Forelimb muscle (tissue), 1 donor: ENCODE data around the gene MRPS18A. TPM values are rescaled to one million over a fixed set of nuclear protein-coding genes. Genes with fewer than 3 reads are reported as not detected.
"Not testable (repeated sequence)": the region's sequence is repeated elsewhere in the genome, so short reads cannot be mapped to it uniquely, and the experiment has no call there.

Experiments used
- DNase-seq: peaks from one replicate; pipeline ENCODE4 v3.0.0-alpha.2; 2013; ENCODE audit warnings: low read depth
- polyA plus RNA-seq: library from polyadenylated mRNA; unstranded; fragments of 120-200 nt; gene quantifications from one replicate; pipeline ENCODE4 v1.2.1, GENCODE V29; 2013; ENCODE audit not compliant: insufficient read length

The MRPS18A gene
- polyA plus RNA-seq, 1 donor = 30.4 TPM

DNA sequence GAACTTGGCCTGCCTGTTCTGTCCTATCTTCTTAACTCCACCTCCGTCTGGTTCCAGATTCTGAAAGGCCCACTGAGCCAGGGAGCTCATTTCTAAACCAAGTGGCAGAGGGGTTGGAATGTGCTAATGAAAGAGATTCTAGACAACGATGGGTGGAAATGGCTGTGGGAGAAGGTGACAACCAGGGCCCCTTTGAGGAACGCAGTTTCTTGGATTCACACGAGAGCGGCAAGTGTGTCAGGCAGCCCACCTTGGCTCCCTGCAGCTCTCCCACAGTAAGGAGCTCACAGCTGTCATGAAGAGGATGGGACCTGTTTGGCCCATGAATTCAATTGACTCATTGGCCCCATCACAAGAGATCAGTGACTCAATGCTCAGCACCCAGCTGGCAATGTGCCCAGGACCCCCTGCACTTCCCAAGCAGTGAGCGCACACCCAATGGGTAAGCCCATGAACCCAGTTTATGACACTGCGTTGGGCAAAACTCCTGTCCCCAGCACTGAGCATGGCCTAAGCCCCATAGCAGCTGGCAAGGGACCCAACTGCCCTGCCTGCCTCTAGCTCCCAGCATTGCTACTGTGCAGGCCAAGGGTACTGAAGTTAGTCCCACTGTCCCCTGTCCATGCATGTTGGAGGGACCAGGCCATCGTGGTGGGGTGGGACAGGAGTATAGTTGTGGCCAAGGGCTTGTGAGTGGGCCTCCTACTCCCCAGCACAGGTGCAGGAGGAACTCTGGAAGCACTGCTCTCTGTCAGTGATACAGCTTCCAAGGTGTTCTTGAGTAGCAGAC is 16.4 kb downstream of the MRPS18A start:
- no peak for DNase-seq

GRCh38 chr6:43670623-43670986 is 17.0 kb downstream of the MRPS18A start:
- no peak for DNase-seq

GRCh38 chr6:43669922-43670622 is 17.5 kb downstream of the MRPS18A start:
- no peak for DNase-seq

GRCh38 chr6:43669050-43669921 is 18.3 kb downstream of the MRPS18A start:
- DNase-seq = no peak

DNA sequence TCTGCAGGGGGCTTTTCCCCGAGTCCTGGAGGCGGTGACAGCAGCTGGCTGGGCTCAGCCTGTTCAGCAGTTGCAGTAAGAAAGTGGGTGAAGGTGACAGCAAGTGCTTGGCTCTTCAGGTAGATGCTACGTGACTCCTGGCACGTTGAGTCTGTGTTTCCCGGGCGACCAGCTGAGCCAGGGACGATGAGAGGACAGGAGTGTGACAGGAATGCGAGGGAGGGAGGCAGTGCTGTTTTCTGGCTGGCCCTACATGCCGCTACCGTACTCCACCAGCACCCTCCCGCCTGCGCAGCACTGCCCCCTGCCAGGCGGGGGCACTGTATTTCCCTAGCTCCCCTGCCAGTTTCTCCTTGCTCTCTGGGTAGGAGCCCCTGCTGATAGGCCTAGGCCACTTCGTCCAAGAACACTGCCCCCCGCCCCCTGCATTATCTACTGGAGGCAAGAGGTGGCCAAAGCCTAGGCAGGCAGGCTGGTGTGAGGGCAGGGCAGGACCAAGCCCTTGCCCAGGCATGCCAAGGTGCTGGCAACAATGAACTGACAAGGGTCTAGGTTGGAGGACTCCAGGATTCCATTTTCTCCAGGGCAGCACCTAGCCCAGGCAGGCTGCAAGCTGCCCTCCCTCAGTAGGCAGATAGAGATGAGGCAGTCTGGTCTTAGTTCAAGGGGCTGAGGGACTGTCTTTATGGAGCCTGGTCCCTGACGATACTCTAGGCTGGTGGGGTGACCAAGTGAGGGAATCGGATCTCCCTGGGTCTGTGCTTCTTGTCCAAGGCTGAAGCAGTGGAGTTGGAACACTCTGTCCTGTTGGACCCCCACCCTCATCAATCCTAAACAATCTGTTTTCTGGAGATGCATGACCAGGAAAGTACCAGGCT is 19.2 kb downstream of the MRPS18A start:
- DNase-seq = no peak

DNA sequence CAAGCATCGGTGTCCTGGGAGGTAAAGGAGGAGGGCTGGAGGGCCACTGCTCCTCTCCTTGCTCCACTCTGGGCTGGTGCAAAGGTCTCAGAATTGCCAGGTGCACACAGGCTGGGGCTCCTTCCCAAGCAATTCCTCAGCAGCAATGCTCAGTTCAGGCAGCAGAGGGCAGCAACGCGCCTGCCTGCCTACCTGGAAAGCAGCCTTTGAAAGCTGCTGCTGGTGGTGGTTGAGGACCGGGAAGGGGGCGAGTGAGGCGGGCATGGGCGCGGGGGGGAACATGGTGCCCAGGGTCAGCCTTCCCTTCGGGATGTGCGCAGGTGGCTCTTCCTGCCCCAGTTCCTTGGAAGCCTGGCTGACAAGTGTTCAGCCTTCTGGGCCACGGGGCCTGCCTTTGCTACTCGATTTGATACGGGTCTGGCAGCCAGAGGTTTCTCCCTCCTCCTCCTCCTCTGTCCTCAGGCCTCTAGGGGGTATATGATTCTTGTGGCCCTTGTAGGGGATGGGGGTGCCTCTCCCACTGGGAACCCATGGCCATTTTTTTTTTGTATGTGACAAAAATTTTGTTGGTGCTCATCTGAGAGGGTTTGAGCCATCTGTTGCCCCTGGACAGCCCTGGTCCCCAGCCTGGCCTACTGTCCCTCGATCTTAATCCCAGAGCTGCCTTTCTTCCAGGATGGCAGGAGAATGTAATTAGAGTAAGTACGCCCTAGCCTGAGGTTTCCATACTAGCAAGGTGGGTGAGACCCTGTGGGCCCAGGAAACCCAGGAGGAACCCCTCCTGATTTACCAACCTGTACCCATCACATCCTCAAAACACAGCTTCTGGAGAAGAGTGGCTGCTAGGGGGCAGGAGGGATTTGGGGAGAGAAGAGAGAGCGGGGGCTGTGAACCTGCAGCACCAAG is 20.1 kb downstream of the MRPS18A start:
- DNase-seq = no peak

- no peak for DNase-seq
These were observed 21.2 kb downstream of the MRPS18A start for GRCh38 chr6:43666196-43666920.

- no peak for DNase-seq
These were observed 22.2 kb downstream of the MRPS18A start for GRCh38 chr6:43665376-43665775.

DNA sequence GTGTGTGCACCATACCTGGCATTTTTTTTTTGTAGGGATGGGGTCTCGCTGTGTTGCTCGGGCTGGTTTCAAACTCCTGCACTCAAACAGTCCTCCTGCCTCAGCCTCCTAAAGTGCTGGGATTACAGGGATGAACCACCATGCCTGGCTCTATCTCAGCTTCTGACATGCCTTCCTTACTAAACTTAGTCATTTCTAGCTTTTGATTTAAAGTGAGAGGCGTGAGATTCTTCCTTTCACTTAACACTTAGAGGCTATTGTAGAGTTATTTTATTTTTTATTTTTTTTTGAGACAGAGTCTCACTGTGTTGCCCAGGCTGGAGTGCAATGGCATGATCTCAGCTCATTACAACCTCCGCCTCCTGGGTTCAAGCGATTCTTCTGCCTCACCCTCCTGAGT is 24.6 kb downstream of the MRPS18A start:
- DNase-seq = not testable (repeated sequence)

GRCh38 chr6:43658161-43658560 is 29.4 kb downstream of the MRPS18A start:
- DNase-seq = no peak

DNA sequence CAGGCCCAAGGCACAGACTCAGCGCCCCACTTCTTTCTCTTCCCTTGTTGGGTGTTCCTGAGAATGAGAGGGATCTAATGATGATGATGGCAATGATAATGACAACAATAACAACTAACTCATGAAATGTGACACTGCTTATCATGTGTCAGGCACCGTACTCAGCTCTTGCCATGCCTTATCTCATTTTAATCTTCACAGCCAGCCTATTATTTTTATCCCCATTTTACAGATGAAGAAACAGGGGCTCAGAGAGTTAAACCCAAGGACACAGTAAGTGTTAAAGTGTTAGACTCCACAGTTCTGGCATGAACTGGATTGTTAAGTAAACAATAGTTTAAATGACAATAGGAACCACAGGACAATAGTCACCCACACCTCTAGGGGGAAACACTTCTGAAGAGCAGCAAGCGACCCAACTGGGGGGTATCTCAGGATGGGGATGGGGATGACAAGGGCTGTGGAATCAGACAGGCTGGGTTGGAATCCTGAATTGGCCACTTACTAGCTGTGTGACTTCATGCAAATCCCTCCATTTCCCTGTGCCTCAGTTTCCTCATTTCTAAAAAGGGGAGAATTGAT is 30.3 kb downstream of the MRPS18A start:
- no peak for DNase-seq

DNA sequence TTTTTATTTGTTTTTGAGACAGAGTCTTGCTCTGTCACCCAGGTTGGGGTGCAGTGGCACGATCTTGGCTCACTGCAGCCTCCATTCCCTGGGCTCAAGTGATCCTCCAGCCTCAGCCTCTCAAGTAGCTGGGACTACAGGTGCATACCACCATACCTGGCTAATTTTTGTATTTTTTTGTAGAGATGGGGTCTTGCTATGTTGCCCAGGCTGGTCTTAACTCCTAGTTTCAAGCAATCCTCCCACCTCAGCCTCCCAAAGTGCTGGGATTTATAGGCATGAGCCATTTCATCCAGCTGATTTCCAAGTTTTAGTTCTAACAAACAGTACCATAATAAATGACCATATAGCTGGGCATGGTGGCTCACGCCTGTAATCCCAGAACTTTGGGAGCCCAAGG is 34.8 kb downstream of the MRPS18A start:
- DNase-seq = not testable (repeated sequence)

GRCh38 chr6:43648248-43648647 is 39.3 kb downstream of the MRPS18A start:
- DNase-seq = no peak

DNA sequence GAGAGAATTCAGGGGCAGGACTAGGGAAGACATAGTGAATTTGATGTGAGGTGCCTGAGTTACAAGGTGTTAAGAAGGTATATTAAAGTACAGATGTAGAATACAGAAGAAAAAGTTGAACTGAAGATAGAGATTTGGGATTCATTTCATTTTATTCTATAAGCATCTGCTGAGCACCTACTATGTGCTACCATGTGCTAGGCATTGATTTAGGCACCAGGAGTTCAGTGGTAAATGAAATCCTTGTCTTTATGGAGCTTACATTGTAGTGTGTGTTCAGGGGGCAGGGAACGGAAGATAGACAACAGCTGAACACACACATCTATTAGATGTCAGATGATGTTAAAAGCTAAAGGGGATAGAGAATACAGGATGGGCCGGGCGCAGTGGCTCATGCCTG is 40.0 kb downstream of the MRPS18A start:
- DNase-seq = no peak

GRCh38 chr6:43645613-43645964 is 42.0 kb downstream of the MRPS18A start:
- no peak for DNase-seq

DNA sequence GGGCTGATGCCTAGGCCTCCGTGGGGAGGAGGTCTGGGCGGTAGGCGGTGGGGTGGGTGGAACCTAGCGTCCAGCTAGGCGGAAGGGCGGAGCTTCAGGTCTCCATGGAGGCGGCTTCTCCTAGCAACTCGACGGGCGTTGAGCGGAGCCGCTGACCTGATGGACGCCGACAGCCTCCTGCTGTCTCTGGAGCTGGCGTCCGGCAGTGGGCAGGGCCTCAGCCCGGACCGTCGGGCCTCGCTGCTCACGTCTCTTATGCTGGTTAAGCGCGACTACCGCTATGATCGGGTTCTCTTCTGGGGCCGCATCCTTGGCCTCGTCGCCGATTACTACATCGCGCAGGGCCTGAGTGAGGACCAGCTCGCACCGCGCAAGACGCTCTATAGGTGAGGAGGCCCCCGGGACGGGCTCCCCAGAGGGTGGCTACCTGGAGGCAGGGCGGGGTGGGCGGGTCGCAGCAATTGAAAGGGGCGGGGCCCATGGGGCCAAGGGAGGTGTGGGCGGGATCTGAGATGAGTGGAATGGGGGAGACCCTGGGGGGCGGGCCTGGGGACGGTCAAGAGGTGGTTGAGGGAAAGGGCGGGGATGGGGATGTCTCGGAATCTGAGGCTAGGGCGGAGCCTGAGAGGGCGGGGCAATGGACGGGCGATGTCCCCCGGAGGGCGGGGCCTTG is 42.5 kb downstream of the MRPS18A start, which contains the start of gene RSPH9:
Gene RSPH9 (plus strand): TSS at position 97 of the 673 bp plus-strand sequence. CDS start 63 bp downstream, at position 160.
- no peak for DNase-seq

GRCh38 chr6:43639984-43640800 is 47.4 kb downstream of the MRPS18A start:
- no peak for DNase-seq

DNA sequence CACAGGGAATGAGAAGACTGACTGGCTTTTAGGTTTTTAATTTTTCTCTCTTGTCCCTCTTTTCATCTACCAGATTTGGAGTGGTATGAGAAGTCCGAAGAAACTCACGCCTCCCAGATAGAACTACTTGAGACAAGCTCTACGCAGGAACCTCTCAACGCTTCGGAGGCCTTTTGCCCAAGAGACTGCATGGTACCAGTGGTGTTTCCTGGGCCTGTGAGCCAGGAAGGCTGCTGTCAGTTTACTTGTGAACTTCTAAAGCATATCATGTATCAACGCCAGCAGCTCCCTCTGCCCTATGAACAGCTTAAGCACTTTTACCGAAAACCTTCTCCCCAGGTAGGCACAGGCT is 51.3 kb downstream of the MRPS18A start:
- DNase-seq = no peak
